T-helper 9 cell (primary cell): ENCODE data around the gene SLU7.

ENCODE experiments used
- DNase-seq: peaks from one replicate; pipeline ENCODE4 v3.0.0-alpha.2; 2020

Gene SLU7

DNA sequence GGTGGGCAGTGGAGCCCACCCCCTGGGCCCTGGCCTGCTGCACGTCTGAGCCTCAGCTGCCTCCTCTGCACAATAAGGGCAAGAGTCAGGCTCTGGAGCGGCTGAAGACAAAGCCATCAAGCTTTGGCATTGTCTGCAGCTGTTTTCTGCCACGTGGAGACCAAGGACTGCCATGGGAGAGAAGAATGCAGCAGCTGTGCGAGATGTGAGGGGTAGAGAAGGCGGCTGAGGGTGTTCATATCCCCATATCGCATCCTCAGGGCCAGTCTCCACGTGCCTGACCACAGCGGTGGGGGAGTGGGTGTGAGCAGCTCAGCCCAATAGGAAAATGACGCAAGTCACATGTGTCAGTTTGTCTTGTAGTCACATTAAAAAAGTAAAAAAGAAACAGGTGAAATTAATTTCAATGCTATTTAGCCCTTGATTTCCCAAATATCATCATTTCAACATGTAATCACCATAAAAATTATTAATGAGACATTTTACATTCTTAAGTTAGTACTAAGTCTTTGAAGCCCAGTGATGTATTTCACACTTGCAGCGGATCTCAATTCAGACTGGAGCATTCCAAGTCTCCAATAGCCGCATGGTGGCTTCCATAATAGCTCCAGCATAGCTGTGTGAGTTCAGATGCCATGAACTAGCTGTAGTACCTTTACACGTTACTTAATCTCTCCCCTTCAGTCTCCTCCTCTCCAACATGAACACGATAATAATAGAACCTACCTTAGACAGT lies 55.1 kb downstream of the SLU7 start:
- DNase-seq, result no peak

DNA sequence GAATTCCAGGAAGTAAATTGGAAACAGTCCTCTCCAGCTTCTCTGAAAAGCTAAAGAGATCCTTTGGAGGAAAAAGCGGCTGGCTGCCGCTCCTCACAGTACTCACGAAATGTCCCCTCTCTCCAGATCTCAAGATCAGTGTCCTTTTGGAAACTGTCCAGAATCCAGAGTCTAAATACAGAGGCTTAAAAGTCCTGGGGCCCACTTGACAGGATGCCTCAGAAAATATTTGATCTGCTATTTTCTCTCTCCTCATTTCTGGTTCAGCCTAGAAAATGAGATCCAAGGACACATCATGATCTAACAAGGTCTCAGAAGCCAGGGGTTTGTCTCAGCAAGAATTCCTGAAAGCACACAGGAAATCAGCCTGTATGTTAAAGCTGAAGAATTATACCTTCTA lies 55.7 kb downstream of the SLU7 start:
- DNase-seq, result no peak

DNA sequence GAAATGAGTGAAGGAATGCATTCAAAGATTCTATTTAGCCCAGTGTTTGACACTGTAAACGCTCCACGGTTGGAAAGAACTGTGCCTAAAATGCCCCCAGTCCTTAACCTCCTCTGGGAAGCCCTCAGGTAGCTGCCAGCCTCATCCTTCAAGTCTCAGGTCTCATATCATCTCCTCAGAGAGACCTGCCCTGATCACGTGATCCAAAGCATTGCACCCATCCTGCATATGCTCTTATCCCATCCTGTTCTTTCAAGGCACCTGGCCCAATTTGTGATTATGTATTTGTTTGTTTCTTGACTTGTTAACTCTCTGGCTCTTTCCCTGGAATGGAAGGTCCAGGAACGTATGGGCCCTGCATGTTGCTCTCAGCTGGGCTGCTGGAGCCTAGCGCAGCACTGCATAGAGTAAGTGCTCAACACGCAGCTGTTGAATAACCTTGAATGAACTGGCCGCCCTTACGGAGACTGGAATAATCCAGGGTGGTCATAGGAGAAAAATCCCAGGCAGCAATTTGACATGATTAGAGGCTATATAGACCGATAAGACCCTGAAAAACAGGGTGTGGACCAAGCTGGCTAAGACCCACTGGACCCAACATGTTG lies 57.2 kb downstream of the SLU7 start:
- DNase-seq, result no peak

DNA sequence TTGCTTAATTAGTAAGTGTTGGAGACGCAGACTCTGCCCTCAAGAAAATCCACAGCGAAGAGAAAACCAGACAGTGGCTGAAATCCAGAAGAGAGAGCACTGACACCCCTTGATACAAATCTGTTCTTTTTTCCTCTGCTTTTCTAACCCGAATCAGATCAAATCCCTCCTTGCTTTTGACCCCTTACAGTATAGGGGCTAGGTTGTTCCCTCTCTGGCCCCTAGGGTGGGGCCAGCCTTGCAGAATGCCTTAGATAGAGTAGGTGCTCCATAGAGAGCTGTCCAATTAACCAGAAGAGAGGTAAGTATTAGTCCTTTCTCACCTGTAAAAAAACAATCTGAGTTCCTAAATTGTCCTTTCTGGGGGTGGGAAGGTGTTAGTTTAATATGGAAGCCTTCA lies 58.6 kb downstream of the SLU7 start:
- DNase-seq, result no peak

GRCh38 chr5:160359816-160360215 lies 59.1 kb downstream of the SLU7 start:
- DNase-seq, result no peak

DNA sequence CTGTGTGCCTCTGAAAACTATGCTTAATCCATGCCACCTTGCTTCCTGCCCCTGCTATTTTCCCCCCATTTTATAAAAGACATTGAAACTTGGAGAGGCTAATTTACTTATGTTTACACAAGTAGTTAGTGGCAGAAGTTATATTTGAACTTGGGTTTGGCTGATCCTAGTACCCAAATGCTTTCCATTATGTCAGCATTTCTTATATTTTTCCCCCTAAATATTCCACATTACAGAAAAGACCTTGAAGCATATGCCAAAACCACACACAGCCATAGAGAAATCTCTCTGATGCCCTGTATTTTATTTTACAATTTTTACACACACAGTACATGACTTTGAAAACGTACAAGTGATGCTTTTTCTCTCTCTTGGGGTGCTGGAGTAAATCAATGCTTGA lies 59.6 kb downstream of the SLU7 start:
- no peak for DNase-seq

DNA sequence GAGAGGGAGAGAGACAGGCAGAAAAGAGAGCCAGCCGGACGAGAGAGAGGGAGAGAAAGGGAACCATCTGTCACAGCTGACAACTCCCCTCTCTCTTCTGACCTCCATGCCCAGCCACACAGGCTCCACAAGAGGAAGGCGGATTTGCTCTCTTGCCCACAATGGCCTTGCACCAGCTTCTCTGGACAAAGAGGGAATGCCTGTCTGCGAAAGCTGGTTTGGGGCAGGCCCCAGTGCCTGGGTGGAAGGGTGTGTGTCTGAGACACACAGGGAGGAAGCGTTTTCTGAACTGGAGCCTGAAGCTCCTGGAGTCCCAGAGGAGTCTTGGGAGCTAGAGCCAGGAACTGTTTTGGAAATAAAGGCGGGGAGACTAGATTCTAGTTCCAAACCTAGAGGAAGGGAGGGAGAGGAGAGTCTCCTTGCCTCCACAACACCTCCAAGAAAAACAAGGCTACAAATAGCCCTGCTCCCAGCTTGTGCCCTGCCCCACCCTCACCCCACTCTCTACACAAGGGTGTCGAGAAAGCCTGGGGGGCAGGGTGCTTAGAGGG lies 60.9 kb downstream of the SLU7 start:
- DNase-seq, result no peak

GRCh38 chr5:160357394-160357793 lies 61.5 kb downstream of the SLU7 start:
- no peak for DNase-seq

DNA sequence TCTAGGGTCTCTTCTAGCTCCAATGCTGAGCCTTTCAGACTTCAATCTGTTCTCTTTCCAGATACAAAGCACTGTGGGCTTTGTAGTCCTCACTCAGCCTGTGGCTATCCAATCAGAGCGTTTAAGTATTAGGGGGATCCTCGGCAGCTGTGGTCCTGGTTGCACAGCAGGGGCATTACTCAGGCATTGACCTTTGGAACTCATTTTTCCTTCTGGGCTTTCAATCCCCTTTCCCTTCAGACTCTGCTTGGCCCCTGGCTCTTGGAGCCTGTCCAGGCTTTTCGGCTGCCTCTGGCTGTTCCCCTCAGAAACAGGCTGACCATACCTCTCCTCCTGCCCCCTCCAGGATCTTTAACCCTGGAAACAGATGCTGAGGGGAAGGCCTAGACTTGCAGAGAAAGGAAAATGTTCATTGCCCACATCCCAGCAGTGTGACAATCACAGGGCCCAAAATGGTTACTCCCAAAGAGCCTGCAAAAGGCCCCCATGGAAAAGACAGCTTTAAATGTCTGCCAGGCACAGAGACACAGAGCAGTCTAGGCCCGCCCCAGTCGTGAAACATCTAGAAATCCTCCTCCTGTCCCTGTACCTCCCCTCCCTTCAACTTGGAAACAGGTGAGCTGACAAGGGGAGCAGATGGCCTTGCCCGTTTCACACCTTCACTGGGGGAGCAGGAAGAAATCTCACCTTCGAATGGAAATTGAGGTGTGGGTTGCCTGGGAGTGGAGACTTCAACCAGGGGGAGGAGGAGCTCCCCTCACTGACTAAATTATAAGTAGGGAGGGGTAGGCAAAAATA lies 62.1 kb downstream of the SLU7 start:
- DNase-seq, result no peak

DNA sequence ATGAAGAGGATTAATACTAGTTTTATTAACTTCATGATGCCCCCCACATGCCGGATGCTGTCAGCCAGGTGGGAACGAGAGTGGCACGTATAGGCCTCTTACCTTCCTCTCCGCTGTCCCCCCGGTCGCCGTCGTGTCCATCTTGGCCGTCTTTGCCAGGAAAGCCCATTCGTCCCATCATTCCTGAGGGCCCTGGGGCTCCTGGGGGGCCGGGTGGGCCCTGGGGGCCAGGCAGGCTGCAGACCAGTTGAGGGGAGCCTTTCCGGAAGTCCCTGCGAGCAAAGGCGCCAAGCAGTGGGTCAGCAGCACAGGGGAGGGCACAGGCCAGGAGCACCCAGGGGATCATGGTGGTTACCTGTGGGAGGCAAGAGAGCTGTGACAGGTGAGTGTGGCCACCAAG lies 64.2 kb downstream of the SLU7 start:
- DNase-seq, result no peak

DNA sequence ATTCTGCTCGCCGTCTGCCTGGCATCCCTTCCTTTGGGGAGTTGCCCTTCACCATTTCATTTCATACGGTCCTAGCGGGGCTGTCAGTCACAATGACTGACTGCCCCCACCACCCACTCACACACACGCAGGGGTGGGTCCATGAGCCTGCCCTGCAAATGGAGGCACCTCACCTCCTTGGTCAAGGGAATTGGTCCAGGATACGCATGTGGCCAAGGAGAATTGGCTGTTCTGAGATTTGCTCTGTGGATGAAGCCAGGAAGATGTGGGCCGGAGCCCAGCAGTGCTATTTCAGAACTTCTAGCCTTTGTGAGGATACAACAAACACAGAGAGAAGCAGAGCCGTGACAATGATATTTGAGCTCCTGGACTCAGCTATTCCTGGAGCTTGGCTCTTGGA lies 65.5 kb downstream of the SLU7 start:
- DNase-seq, result no peak

DNA sequence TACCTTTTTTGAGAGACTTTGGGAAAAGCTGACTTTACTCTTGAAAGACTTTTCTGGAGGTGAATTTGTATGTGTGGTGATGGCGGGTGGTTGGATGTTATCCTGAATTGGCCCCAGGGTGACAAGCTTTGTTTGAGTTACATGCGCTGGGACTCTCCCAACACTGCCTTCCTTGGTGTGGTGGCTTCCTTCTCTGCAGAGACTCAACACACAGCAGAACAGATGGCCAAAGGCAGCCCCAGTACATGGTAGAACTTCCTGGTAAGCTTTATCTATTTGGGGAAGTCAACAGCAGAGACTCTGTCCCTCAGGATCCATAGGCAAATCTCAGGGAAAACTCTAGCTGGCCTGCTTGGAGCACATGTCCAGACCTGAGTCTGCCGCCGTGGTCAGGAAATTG lies 66.6 kb downstream of the SLU7 start:
- DNase-seq, result no peak
